DND-41 (cell line): ENCODE results near the gene NR2F6.

Source experiments
- EZH2 ChIP-seq: IDR thresholded peaks from 3 replicates; pipeline ENCODE4 v1.6.1; 2012; ENCODE audit warnings: borderline replicate concordance, low read depth, mild to moderate bottlenecking, moderate library complexity, low read length, inconsistent platforms; ENCODE audit not compliant: severe bottlenecking
- TF ChIP-seq, protein P1 (sequence below): IDR thresholded peaks from 2 replicates; pipeline ENCODE4 v1.5.1; 2012; ENCODE audit warnings: borderline replicate concordance, low read length, moderate library complexity, mild to moderate bottlenecking; ENCODE audit not compliant: poor library complexity, severe bottlenecking; ENCODE audit errors: extremely low read depth

- no peak for TF ChIP-seq EZH2
- TF ChIP-seq, protein P1, sequence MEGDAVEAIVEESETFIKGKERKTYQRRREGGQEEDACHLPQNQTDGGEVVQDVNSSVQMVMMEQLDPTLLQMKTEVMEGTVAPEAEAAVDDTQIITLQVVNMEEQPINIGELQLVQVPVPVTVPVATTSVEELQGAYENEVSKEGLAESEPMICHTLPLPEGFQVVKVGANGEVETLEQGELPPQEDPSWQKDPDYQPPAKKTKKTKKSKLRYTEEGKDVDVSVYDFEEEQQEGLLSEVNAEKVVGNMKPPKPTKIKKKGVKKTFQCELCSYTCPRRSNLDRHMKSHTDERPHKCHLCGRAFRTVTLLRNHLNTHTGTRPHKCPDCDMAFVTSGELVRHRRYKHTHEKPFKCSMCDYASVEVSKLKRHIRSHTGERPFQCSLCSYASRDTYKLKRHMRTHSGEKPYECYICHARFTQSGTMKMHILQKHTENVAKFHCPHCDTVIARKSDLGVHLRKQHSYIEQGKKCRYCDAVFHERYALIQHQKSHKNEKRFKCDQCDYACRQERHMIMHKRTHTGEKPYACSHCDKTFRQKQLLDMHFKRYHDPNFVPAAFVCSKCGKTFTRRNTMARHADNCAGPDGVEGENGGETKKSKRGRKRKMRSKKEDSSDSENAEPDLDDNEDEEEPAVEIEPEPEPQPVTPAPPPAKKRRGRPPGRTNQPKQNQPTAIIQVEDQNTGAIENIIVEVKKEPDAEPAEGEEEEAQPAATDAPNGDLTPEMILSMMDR: no peak
Measured at GRCh38 chr19:17286752-17287151, 41.0 kb upstream of the NR2F6 start.
